GM10266 (cell line): ENCODE results near the gene GNS.

Source experiments
- DNase-seq: peaks from one replicate; pipeline ENCODE4 v3.0.0; 2012; ENCODE audit errors: extremely low spot score
- TF ChIP-seq, protein P1 (sequence below): IDR thresholded peaks from 2 replicates; pipeline ENCODE4 v1.5.1; 2012; ENCODE audit warnings: mild to moderate bottlenecking, low read depth; ENCODE audit not compliant: control insufficient read depth, insufficient read depth; ENCODE audit errors: missing control alignments

The GNS gene

DNA sequence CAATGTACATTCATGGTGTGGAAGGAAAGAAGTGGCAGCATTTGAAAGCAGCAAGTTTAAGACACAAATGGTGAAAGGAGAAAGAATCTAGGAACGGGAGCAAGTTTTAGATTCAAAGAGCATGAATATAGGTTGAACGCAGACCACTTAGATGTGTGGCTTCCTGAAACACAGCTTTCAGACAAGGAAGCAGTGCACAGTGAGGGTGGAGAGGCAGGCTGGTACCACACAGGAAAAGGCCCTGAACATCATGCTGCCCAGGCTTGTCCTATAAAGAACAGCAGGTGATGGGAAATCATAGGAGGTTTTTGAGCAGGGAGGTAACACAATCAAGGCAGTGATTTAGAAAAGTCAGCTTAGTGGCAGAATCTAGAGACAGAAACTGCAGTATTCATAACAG, 35.6 kb downstream of the GNS start:
- no peak for DNase-seq
- TF ChIP-seq, protein P1, sequence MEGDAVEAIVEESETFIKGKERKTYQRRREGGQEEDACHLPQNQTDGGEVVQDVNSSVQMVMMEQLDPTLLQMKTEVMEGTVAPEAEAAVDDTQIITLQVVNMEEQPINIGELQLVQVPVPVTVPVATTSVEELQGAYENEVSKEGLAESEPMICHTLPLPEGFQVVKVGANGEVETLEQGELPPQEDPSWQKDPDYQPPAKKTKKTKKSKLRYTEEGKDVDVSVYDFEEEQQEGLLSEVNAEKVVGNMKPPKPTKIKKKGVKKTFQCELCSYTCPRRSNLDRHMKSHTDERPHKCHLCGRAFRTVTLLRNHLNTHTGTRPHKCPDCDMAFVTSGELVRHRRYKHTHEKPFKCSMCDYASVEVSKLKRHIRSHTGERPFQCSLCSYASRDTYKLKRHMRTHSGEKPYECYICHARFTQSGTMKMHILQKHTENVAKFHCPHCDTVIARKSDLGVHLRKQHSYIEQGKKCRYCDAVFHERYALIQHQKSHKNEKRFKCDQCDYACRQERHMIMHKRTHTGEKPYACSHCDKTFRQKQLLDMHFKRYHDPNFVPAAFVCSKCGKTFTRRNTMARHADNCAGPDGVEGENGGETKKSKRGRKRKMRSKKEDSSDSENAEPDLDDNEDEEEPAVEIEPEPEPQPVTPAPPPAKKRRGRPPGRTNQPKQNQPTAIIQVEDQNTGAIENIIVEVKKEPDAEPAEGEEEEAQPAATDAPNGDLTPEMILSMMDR: no peak

DNA sequence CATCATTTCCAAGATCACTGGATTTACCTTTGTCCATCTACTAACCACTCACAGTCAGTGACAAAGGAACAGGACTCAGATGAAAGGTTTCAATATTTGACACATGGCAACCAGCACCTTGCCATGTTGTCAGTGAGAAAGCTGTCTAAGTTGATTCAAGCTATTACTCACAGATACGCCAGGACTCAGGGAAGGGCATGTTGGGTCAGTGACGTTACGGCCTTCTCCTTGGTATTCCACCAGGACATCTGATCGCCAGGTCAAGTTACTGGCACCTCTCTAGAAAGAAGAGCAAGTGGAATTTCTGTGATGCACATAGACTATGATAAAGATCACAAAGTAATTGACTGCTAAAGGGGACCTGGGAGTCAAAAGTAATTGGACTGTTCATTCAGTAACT, 36.4 kb downstream of the GNS start:
- TF ChIP-seq, protein P1: no peak
- no peak for DNase-seq

DNA sequence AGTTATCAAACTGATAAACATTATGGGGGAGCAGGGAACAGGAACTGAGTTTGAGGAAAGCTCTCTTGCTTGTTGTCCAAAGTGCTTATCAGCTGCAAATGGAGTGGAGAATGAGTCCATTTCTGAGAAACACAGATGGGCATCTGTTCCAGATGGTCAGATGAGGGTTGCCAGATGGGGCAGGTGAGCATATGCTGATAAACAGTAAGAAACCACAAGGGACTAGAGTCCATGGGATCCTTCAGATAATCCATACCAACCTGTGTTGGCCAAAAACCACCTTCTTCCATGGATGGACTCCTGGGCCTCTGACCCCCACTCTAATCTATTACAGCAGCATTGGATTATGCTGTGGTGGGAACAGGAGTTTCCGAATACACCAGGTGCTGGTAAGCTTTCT, 38.3 kb downstream of the GNS start:
- TF ChIP-seq, protein P1: no peak
- no peak for DNase-seq

DNA sequence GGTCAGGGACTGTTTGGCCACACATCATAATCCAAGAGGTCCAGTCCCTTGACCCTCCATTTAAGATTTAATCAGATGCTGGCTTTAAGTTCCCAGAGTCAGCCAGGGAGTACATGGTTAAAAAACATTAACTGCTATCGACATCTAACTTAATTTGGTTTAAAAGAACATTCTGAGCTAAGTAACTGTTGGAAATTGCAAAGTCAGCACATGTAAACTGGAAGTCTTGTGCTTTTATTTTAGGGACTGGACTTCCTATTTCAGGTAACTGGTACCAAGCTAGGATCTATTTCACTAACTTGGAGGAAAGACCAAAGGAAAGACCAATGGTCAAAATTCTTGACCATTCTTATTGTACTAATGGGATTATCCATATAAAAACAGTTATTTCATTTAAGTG, 40.6 kb downstream of the GNS start:
- TF ChIP-seq, protein P1: no peak
- DNase-seq: no peak

DNA sequence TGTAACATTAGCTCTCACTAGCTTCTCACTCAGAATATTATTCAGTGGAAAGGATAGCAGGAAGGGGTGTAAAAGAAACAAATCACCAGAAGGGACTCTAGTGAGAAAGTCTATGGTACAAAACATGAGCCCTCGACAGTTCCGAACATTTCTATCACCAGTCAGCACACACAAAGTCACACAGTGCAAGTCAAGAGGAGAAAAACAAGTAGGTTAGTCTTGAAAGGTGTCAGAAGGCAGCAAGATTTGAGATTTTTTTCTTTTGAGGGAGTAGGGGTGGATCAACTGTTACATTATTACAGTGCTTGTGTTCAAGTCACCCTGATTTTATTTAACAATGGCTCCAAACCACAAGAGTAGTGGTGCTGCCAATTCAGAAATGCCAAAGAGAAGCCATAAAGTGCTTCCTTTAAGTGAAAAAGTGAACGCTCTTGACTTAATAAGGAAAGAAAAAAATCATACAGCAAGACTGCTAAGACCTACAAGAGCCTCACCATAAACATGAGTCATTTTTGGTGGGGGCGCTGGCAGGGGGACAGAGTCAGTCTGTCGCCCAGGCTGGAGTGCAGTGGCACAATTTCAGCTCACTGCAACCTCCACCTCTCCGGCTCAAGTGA, 42.3 kb downstream of the GNS start:
- no peak for DNase-seq
- TF ChIP-seq, protein P1: no peak

DNA sequence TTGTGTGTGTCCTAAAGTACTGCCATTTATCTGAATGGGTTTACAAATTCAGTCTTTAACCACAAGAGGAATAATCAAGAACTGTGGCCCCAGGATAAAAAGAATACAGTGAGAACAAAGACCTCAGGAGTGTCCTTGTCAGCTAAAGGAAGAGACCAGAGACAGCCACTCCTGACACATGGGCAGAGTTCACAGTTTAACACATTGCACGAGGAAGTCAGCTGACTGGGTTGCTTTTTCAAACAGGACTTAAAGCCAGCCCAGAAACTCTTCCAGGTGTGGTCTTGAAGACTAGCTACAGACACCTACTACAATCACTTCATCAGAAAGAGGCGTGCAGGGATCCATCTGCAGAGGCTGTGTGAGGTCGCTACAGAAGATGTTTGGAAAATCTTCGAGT, 42.8 kb downstream of the GNS start:
- TF ChIP-seq, protein P1: no peak

DNA sequence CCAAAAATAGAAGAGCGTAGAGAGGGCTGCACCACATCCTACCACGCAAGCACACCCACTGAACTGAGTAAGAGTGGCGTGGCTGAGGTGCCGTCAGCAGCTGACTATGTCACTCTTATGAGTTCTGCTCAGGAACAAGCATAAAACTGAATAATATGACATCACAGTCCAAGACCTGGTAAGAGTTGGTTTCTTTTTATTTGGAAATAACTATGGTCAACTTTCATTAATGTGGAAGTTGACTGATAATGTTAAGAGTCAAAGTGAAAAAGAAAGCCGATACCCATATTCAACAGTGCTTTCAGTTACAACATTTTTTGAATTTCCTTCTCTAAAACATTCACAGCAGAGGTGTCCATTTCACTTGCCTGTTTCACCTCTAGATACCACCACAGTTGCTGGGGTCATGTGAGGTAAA, 44.6 kb downstream of the GNS start:
- DNase-seq: peak; percentile 38
- TF ChIP-seq, protein P1: no peak

More for the DNA sequence above, 42.8 kb downstream of the GNS start:
- no peak for DNase-seq
